Spleen (tissue), 11 donors: ENCODE data around the gene GALT. TPM values are rescaled to one million over a fixed set of nuclear protein-coding genes. Genes with fewer than 3 reads are reported as not detected.
A peak's percentile ranks its signal among the peaks of the same experiment; 100 is the strongest.

Experiments used
- DNase-seq: peaks from one replicate; pipeline ENCODE4 v3.0.0-alpha.2; 2020
- H3K27ac ChIP-seq, 8 donors: fragments of 200-600 bp; sonication (generic) in 7 of 8; 1 replicate in 4 of 8; 2 replicates in 4 of 8; pipeline versions ENCODE4 v1.5.0 to v1.8.0; 2016 to 2021; ENCODE audit warnings: inconsistent platforms in 4 of 8, mild to moderate bottlenecking in 4 of 8, moderate library complexity in 1 of 8
- H3K27me3 ChIP-seq, 7 donors: fragments of 200-600 bp; sonication (generic) in 6 of 7; replicated peaks in 1 of 7; 1 replicate in 4 of 7; 2 replicates in 3 of 7; pipeline versions ENCODE4 v1.5.0 to v1.8.0; 2016 to 2021; ENCODE audit warnings: inconsistent platforms in 3 of 7, mild to moderate bottlenecking in 1 of 7
- H3K36me3 ChIP-seq, 6 donors: fragments of 200-600 bp; sonication (generic) in 5 of 6; 1 replicate in 4 of 6; 2 replicates in 2 of 6; pipeline versions ENCODE4 v1.5.0 to v1.8.0; 2016 to 2021; ENCODE audit warnings: inconsistent platforms in 2 of 6
- H3K4me1 ChIP-seq, 6 donors: fragments of 200-600 bp; sonication (generic) in 5 of 6; 1 replicate in 3 of 6; 2 replicates in 3 of 6; pipeline versions ENCODE4 v1.5.0 to v1.8.0; 2016 to 2021; ENCODE audit warnings: inconsistent platforms in 3 of 6
- H3K4me3 ChIP-seq, 8 donors: fragments of 200-600 bp; sonication (generic) in 7 of 8; 1 replicate in 4 of 8; 2 replicates in 4 of 8; pipeline versions ENCODE4 v1.5.0 to v1.8.0; 2016 to 2021; ENCODE audit warnings: inconsistent platforms in 4 of 8, mild to moderate bottlenecking in 4 of 8, moderate library complexity in 2 of 8
- H3K9me3 ChIP-seq, 8 donors: fragments of 200-600 bp; sonication (generic) in 7 of 8; 1 replicate in 4 of 8; 2 replicates in 4 of 8; pipeline versions ENCODE4 v1.5.0 to v1.8.0; 2016 to 2021; ENCODE audit warnings: inconsistent platforms in 4 of 8
- POLR2A ChIP-seq, 3 donors: fragments of 450-650 bp; IDR thresholded peaks; one replicate each; pipeline ENCODE4 v1.5.1; 2017; ENCODE audit warnings: antibody characterized with exemption in 3 of 3, mild to moderate bottlenecking in 1 of 3
- POLR2AphosphoS5 ChIP-seq, 3 donors: sonication (generic); formaldehyde crosslinking; IDR thresholded peaks; one replicate each; pipeline ENCODE4 v1.5.1; 2017; ENCODE audit warnings: antibody characterized with exemption in 3 of 3
- WGBS, 5 donors: extraction: QIAGEN DNeasy Blood & Tissue Kit in 3 of 5; methylation state at CpG; one replicate each; pipeline versions ENCODE4 v1.1.5 to v1.1.7; 2013 to 2018; 5-methylcytosine and 5-hydroxymethylcytosine counted together
- intact Hi-C: fragments of 100-400 bp; cut with DNase I; formaldehyde crosslinking; loops from one replicate; pipeline ENCODE4 v1.15.0; 2023; ENCODE audit warnings: low total_unique reads
- polyA plus RNA-seq, 3 donors: library from polyadenylated mRNA; stranded (reverse); fragments of 200-250 nt; gene quantifications; one replicate each; pipeline ENCODE4 v1.2.1, GENCODE V29; 2013
- total RNA-seq, 7 donors: library from RNA; depleted of rRNA in 3 of 7; stranded (reverse); fragments of >200 nt in 3 of 7; fragmentation: NEBNext Ultra II Directional in 4 of 7; extraction: Animal tissue kit (Norgen Biotek cat#: 25700) in 4 of 7; gene quantifications; one replicate each; pipeline versions ENCODE4 v1.1.0 to v1.2.1, GENCODE V29; 2016 to 2021
- TF ChIP-seq, protein P1 (sequence below), 11 experiments: fragments of 200-600 bp in 7 of 11; fragments of 450-650 bp in 4 of 11; sonication (generic) in 4 of 11; IDR thresholded peaks in 8 of 11; conservative IDR thresholded peaks in 3 of 11; 1 replicate in 7 of 11; 2 replicates in 4 of 11; pipeline versions ENCODE4 v1.4.0 to v1.8.0; 2016 to 2021; ENCODE audit warnings: antibody characterized with exemption in 11 of 11, inconsistent platforms in 4 of 11, mild to moderate bottlenecking in 1 of 11
- donor health status: healthy with polysubstance abuse.
- donor health status: DM: no; HTN: no; CAD: no; lungs with moderate emphysema.
- donor health status: DM: no; HTN: no; CAD: no.
- donor health status: Bipolar disorder and iron deficiency.
- donor health status: healthy.
- donor health status: DM: no; HTN: no; CAD: no.
- donor health status: DM: yes; HTN: yes; CAD: no.

Gene GALT
- total and polyA plus RNA-seq, 10 donors, result 32.1 to 101 (median 74.6) TPM

DNA sequence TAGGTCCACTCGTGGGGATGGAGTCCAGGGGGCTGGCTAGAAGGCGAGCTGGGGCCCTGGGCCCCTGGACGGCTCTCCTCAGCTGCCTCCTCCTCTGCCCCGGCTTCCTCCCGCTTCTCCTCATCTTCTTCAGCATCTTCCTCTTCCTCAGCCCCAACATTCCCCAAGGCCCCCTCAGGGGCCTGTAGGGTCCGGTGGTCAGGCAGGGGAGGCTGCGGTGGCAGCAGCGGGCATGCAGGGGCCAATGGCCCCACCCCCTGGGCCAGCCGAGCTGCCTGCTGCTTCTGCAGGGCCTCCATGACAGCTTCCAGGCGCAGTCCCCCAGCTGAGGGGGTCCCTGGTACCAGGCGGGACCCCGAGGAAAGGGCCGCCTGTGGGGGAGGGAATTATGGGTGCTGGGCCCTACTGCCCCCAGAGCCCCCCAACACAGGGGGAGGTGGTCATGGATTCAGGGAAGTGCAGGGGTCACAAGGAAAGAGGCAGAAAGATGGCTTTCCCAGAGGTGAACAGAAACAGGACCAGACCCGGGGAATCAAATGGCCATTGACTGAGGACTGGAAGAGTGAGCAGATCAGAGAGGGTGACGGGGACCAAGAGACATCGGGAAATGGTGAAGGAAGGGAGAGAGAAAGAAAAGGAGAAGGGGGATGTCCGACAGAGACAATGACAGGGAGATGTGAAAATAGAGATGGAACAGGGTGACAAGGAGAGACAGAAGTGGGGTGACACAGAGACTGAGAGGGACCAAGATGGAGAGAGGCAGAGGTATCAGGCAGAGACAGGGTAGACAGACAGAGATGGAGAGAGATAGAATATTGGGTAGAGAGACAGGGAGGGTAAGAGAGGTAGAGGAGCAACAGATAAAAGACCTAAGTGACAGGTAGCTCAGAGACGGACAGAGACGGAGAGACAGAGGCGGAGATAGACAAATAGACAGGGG lies 18.5 kb upstream of the GALT start:
- Histone ChIP-seq H3K36me3 (no peaks in the 10 kb centered on the region), H3K27me3 (peaks cover 16 to 81% (median 73%) of the 10 kb centered on the region in 7 donors), H3K9me3 (no peaks in the 10 kb centered on the region), H3K4me1 (peaks cover 0 to 43% (median 31%) of the 10 kb centered on the region in 6 donors), H3K27ac (no peak overlapping the region), H3K4me3 (peak overlapping the region in 6 of 8 donors; percentile 26 to 64 (median 44))
- intact Hi-C loops, result no loop called here
- no peak for TF ChIP-seq POLR2A (IDR thresholded peaks at IDR 0.05)
- TF ChIP-seq, protein P1, sequence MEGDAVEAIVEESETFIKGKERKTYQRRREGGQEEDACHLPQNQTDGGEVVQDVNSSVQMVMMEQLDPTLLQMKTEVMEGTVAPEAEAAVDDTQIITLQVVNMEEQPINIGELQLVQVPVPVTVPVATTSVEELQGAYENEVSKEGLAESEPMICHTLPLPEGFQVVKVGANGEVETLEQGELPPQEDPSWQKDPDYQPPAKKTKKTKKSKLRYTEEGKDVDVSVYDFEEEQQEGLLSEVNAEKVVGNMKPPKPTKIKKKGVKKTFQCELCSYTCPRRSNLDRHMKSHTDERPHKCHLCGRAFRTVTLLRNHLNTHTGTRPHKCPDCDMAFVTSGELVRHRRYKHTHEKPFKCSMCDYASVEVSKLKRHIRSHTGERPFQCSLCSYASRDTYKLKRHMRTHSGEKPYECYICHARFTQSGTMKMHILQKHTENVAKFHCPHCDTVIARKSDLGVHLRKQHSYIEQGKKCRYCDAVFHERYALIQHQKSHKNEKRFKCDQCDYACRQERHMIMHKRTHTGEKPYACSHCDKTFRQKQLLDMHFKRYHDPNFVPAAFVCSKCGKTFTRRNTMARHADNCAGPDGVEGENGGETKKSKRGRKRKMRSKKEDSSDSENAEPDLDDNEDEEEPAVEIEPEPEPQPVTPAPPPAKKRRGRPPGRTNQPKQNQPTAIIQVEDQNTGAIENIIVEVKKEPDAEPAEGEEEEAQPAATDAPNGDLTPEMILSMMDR (IDR thresholded peaks at IDR 0.05 in 8 of 11, conservative IDR thresholded peaks at IDR 0.05 in 3 of 11), result no peak
- no peak for TF ChIP-seq POLR2AphosphoS5 (IDR thresholded peaks at IDR 0.05)
- DNase-seq, result no peak
- 34 to 50% (median 43%) methylated on average over 17 to 20 of the region's 20 CpGs for WGBS, 5 donors

DNA sequence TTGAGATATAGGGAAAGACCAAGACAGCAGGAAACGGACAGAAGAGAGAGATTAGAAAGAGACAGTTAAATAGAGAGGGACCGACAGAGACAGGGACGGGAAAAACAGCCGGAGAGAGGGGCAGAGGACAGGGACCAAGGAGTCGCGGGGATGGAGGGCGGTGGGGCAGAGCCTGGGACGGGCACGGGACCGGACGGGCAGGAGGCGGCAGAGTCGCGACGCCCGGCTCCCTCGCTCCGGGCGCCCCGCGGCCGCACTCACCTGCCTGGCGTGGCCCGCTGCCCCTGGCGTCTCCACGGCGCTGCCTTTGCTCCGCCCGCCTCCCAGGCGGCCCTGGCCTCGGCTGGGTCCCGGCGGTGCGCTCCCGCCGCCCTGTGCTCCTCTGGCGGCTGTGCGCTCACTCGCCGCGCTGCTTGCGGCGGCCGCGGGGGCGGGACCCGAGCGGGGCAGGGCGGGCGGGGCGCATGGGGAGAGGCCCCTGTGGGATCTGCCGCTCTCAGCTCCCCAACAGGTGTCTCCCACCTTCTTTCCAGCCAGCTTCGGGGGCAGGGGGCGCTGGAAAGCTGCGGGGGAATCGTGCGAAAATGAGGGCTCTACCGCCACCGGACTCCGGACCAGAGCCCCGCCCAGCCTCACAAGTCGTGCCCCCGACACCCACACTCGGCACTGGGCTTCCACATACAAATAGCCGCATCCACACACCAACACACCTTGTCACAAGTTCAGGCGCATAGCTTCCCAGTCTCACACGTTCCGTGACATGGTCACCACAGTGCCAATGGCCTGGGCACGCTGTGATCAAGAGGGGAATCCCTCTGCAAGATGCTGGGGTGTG lies 17.6 kb upstream of the GALT start, which contains the start of gene ARID3C:
ARID3C (minus strand) TSS at position 411 of the 835 bp plus-strand sequence. CDS start 1,052 bp downstream, outside the sequence.
- Histone ChIP-seq H3K36me3 (no peaks in the 10 kb centered on the region), H3K27ac (no peak within 1 kb of the TSS), H3K4me1 (peaks cover 0 to 37% (median 25%) of the 10 kb centered on the region in 6 donors), H3K4me3 (peak within 1 kb of the TSS; percentile 5 to 64 (median 40)), H3K27me3 (peaks cover 10 to 72% (median 64%) of the 10 kb centered on the region in 7 donors), H3K9me3 (no peaks in the 10 kb centered on the region)
- TF ChIP-seq, protein P1 (IDR thresholded peaks at IDR 0.05 in 8 of 11, conservative IDR thresholded peaks at IDR 0.05 in 3 of 11), result no peak
- TF ChIP-seq POLR2A (IDR thresholded peaks at IDR 0.05) (no peak), POLR2AphosphoS5 (IDR thresholded peaks at IDR 0.05) (no peak)
- 0 to 3% (median 1%) methylated on average over 31 to 69 of the region's 69 CpGs for WGBS, 5 donors
- intact Hi-C loops, result no loop called here
- DNase-seq, result no peak

DNA sequence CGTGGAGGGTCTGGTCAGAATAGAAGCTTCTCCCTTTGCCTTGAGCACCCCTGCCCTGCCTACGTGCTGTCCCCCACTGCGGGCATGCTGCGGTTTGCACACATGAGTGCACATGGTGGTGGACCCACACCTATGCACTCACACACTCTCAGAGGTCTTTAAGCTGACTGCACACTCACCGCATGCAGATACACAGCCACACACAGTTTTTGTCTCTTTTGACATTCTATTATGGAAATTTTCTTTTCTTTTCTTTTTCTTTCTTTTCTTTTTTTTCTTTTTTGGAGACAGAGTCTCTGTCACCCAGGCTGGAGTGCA lies 17.0 kb upstream of the GALT start:
- TF ChIP-seq, protein P1 (IDR thresholded peaks at IDR 0.05 in 8 of 11, conservative IDR thresholded peaks at IDR 0.05 in 3 of 11), result no peak
- no peak for TF ChIP-seq POLR2A (IDR thresholded peaks at IDR 0.05)
- TF ChIP-seq POLR2AphosphoS5 (IDR thresholded peaks at IDR 0.05), result no peak
- WGBS, 5 donors, result 25 to 36% (median 30%) methylated on average over 5 of the region's 5 CpGs
- peaks cover 0 to 37% (median 22%) of the 10 kb centered on the region in 6 donors for H3K4me1 ChIP-seq
- H3K36me3 ChIP-seq, result no peaks in the 10 kb centered on the region
- intact Hi-C loops, result no loop called here
- H3K27me3 ChIP-seq, result peaks cover 10 to 66% (median 58%) of the 10 kb centered on the region in 7 donors
- peak overlapping the region in 5 of 8 donors; percentile 26 to 64 (median 44) for H3K4me3 ChIP-seq
- no peak overlapping the region for H3K27ac ChIP-seq
- no peaks in the 10 kb centered on the region for H3K9me3 ChIP-seq
- DNase-seq, result no peak
